Keratinocyte (primary cell): Measurements from ENCODE around the gene IGFBP7. TPM values are rescaled to one million over a fixed set of nuclear protein-coding genes. Genes with fewer than 3 reads are reported as not detected.

Experiments used
- DNase-seq: peaks from one replicate; pipeline ENCODE4 v3.0.0-alpha.2; 2011; ENCODE audit warnings: low read depth, missing footprints, low spot score
- FAIRE-seq: peaks from 2 replicates; lab custom pipeline; 2011; peaks lifted over from hg19 to GRCh38; lab: Jason Lieb, UNC
- H2AFZ ChIP-seq: 2 replicates; pipeline ENCODE4 v1.6.0; 2012; ENCODE audit warnings: low read length, control low read depth, inconsistent platforms; ENCODE audit not compliant: control insufficient read depth
- H3K27ac ChIP-seq: 2 replicates; pipeline ENCODE4 v1.5.1; 2011; ENCODE audit warnings: low read length; ENCODE audit not compliant: control insufficient read depth, insufficient read depth
- H3K27me3 ChIP-seq: 3 replicates; pipeline ENCODE4 v1.6.0; 2011; ENCODE audit warnings: low read length; ENCODE audit not compliant: control insufficient read depth, insufficient read depth; ENCODE audit errors: extremely low read depth
- H3K36me3 ChIP-seq, 2 experiments: 2 replicates in 1 of 2; 3 replicates in 1 of 2; pipeline ENCODE4 v1.5.1; 2011; ENCODE audit warnings: low read length in 2 of 2, mild to moderate bottlenecking in 1 of 2; ENCODE audit not compliant: control insufficient read depth in 2 of 2, insufficient read depth in 2 of 2; ENCODE audit errors: extremely low read depth in 1 of 2
- H3K4me1 ChIP-seq: 3 replicates; pipeline ENCODE4 v1.5.1; 2011; ENCODE audit warnings: low read length; ENCODE audit not compliant: control insufficient read depth, insufficient read depth; ENCODE audit errors: extremely low read depth
- H3K4me2 ChIP-seq: 3 replicates; pipeline ENCODE4 v1.6.0; 2011; ENCODE audit warnings: low read depth, low read length; ENCODE audit not compliant: control insufficient read depth, insufficient read depth; ENCODE audit errors: extremely low read depth
- H3K4me3 ChIP-seq, 3 experiments: fragments of 200-600 bp in 1 of 3; sonication (generic) in 1 of 3; 2 replicates in 2 of 3; 3 replicates in 1 of 3; pipeline ENCODE4 v1.5.1; 2011 to 2016; ENCODE audit warnings: low read length in 3 of 3, mild to moderate bottlenecking in 3 of 3, control low read depth in 2 of 3, inconsistent platforms in 1 of 3, low read depth in 1 of 3, mixed read lengths in 1 of 3, mixed run types in 1 of 3, moderate library complexity in 1 of 3; ENCODE audit not compliant: control insufficient read depth in 2 of 3, insufficient read depth in 2 of 3; ENCODE audit errors: extremely low read depth in 1 of 3
- H3K79me2 ChIP-seq: 2 replicates; pipeline ENCODE4 v1.6.0; 2012; ENCODE audit warnings: low read length; ENCODE audit not compliant: control insufficient read depth, insufficient read depth
- H3K9ac ChIP-seq: 3 replicates; pipeline ENCODE4 v1.6.0; 2011; ENCODE audit warnings: low read length; ENCODE audit not compliant: control insufficient read depth, insufficient read depth; ENCODE audit errors: extremely low read depth
- H3K9me1 ChIP-seq: 3 replicates; pipeline ENCODE4 v1.6.0; 2011; ENCODE audit warnings: low read length; ENCODE audit not compliant: control insufficient read depth, insufficient read depth; ENCODE audit errors: extremely low read depth
- H3K9me3 ChIP-seq: 2 replicates; pipeline ENCODE4 v1.5.1; 2012; ENCODE audit warnings: low read depth, low read length; ENCODE audit not compliant: control insufficient read depth
- H4K20me1 ChIP-seq: 3 replicates; pipeline ENCODE4 v1.6.0; 2011; ENCODE audit warnings: low read length; ENCODE audit not compliant: control insufficient read depth, insufficient read depth; ENCODE audit errors: extremely low read depth
- CTCF ChIP-seq, 3 experiments: IDR thresholded peaks in 1 of 3; conservative IDR thresholded peaks in 1 of 3; optimal IDR thresholded peaks in 1 of 3; 2 replicates in 2 of 3; 3 replicates in 1 of 3; pipeline versions ENCODE3 to v1.5.1; 2011; ENCODE audit warnings: low read length in 3 of 3, mild to moderate bottlenecking in 3 of 3, moderate library complexity in 2 of 3, control low read depth in 1 of 3, inconsistent platforms in 1 of 3; ENCODE audit not compliant: insufficient read depth in 2 of 3; ENCODE audit errors: extremely low read depth in 1 of 3
- EZH2 ChIP-seq: IDR thresholded peaks from one replicate; pipeline ENCODE4 v1.6.1; 2012; ENCODE audit warnings: inconsistent platforms, mild to moderate bottlenecking, low read length, moderate library complexity
- dilution Hi-C: fragments of 300-500 bp; cut with MboI; formaldehyde crosslinking; loops from one replicate; pipeline ENCODE4 v1.7.0; 2020; ENCODE audit warnings: low sequenced_read_pairs; ENCODE audit not compliant: extremely low pct_ligation_motif_present
- polyA plus RNA-seq, 5 experiments: library from polyadenylated mRNA; depleted of rRNA in 3 of 5; stranded (reverse) in 3 of 5; stranded (forward) in 1 of 5; unstranded in 1 of 5; fragments of >200 nt; gene quantifications; 1 replicate in 1 of 5; 2 replicates in 3 of 5; 3 replicates in 1 of 5; pipeline versions ENCODE4 v1.2.1 to v1.2.3, GENCODE V29; 2011 to 2012; ENCODE audit warnings: missing spikeins in 2 of 5, low read depth in 1 of 5, low replicate concordance in 1 of 5

The IGFBP7 gene
- polyA plus RNA-seq, 1 donor (not counting 4 experiments of a cell fraction or from before 2014, with no cell fraction given) = 413 TPM

GRCh38 chr4:57093845-57094831 lies 16.0 kb downstream of the IGFBP7 start:
- Histone ChIP-seq H3K4me1 (peaks cover 14% of the 10 kb centered on the region), H4K20me1 (no peaks in the 10 kb centered on the region), H3K4me3 (no peak overlapping the region), H3K79me2 (peaks cover 60% of the 10 kb centered on the region), H3K4me2 (no peak overlapping the region), H3K9me3 (no peaks in the 10 kb centered on the region), H3K9me1 (no peaks in the 10 kb centered on the region), H3K36me3 (peaks cover 4 to 5% of the 10 kb centered on the region in 2 experiments), H3K9ac (no peak overlapping the region), H3K27ac (no peak overlapping the region), H2AFZ (no peak overlapping the region), H3K27me3 (no peaks in the 10 kb centered on the region)
- no peak for DNase-seq
- dilution Hi-C loops = no loop called here
- TF ChIP-seq EZH2 (no peak), CTCF (optimal IDR thresholded peaks at IDR 0.05 in 1 of 3, IDR thresholded peaks at IDR 0.05 in 1 of 3, conservative IDR thresholded peaks at IDR 0.05 in 1 of 3; ENCODE audit: extremely low read depth in 1 of 3, insufficient read depth in 2 of 3, low read length in 3 of 3) (no peak)
- no peak for FAIRE-seq

GRCh38 chr4:57091657-57092162 lies 18.5 kb downstream of the IGFBP7 start:
- no peak for FAIRE-seq
- Histone ChIP-seq H3K27ac (no peak overlapping the region), H3K36me3 (peaks cover 1 to 5% of the 10 kb centered on the region in 2 experiments), H4K20me1 (no peaks in the 10 kb centered on the region), H3K27me3 (no peaks in the 10 kb centered on the region), H3K4me3 (no peak overlapping the region), H3K9me1 (no peaks in the 10 kb centered on the region), H2AFZ (no peak overlapping the region), H3K4me2 (no peak overlapping the region), H3K9me3 (no peaks in the 10 kb centered on the region), H3K9ac (no peak overlapping the region), H3K4me1 (peaks cover 14% of the 10 kb centered on the region), H3K79me2 (peaks cover 43% of the 10 kb centered on the region)
- TF ChIP-seq EZH2 (no peak), CTCF (optimal IDR thresholded peaks at IDR 0.05 in 1 of 3, IDR thresholded peaks at IDR 0.05 in 1 of 3, conservative IDR thresholded peaks at IDR 0.05 in 1 of 3; ENCODE audit: extremely low read depth in 1 of 3, insufficient read depth in 2 of 3, low read length in 3 of 3) (no peak)
- dilution Hi-C loops = no loop called here
- DNase-seq = no peak
